ENCODE measurements around the gene RNF224. TPM values are rescaled to one million over a fixed set of nuclear protein-coding genes. Genes with fewer than 3 reads are reported as not detected.

Gene RNF224
- total and polyA plus RNA-seq, 2 of the 13 experiments (the other 11 are each of a cell fraction or from before 2014, with no cell fraction given) = 0.09 TPM; not detected in 1

DNA sequence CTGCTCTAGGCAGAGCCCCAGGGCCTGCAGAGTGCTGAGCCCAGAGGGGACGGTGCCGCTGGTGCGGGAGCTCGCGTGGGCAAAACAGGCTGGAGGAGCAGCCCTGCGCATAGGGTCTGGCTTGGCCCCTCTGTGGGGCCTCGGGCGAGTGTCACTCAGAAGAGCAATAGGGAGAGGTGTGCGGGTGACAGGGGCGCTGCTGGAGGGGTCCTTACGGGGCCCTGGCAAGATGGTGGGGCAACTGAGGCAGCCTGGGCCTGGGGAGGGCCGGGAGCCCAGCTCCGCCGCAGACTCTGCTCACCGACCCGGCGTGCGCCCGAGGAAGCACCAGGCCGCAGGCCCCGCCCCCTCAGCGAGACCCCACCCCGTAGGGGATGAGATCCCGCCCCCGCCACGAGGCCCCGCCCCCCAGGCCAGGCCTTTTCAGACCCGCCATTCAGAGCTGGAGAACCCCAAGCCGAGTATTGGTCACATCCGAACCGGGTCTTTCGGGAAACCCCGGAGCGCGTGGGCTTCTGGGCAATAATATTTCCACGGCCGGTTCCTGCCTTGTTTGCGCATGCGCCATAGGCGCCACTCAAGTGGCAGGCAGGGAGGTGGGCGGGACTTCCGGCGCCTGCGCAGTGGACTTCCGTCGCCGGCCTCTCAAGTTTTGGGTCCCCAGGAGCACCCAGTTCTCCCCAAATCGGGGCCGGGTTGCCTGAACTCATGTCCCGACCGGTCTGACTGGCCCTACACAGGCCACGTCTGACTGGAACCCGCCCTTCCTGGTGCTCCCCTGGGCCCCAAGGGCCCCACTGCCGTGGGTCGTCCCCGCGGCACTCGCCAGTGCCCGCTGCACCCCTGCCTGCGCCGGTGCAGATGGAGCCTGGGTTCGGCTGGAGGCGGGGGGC is 4.0 kb upstream of the RNF224 start (continued):
- TF ChIP-seq, protein P1, sequence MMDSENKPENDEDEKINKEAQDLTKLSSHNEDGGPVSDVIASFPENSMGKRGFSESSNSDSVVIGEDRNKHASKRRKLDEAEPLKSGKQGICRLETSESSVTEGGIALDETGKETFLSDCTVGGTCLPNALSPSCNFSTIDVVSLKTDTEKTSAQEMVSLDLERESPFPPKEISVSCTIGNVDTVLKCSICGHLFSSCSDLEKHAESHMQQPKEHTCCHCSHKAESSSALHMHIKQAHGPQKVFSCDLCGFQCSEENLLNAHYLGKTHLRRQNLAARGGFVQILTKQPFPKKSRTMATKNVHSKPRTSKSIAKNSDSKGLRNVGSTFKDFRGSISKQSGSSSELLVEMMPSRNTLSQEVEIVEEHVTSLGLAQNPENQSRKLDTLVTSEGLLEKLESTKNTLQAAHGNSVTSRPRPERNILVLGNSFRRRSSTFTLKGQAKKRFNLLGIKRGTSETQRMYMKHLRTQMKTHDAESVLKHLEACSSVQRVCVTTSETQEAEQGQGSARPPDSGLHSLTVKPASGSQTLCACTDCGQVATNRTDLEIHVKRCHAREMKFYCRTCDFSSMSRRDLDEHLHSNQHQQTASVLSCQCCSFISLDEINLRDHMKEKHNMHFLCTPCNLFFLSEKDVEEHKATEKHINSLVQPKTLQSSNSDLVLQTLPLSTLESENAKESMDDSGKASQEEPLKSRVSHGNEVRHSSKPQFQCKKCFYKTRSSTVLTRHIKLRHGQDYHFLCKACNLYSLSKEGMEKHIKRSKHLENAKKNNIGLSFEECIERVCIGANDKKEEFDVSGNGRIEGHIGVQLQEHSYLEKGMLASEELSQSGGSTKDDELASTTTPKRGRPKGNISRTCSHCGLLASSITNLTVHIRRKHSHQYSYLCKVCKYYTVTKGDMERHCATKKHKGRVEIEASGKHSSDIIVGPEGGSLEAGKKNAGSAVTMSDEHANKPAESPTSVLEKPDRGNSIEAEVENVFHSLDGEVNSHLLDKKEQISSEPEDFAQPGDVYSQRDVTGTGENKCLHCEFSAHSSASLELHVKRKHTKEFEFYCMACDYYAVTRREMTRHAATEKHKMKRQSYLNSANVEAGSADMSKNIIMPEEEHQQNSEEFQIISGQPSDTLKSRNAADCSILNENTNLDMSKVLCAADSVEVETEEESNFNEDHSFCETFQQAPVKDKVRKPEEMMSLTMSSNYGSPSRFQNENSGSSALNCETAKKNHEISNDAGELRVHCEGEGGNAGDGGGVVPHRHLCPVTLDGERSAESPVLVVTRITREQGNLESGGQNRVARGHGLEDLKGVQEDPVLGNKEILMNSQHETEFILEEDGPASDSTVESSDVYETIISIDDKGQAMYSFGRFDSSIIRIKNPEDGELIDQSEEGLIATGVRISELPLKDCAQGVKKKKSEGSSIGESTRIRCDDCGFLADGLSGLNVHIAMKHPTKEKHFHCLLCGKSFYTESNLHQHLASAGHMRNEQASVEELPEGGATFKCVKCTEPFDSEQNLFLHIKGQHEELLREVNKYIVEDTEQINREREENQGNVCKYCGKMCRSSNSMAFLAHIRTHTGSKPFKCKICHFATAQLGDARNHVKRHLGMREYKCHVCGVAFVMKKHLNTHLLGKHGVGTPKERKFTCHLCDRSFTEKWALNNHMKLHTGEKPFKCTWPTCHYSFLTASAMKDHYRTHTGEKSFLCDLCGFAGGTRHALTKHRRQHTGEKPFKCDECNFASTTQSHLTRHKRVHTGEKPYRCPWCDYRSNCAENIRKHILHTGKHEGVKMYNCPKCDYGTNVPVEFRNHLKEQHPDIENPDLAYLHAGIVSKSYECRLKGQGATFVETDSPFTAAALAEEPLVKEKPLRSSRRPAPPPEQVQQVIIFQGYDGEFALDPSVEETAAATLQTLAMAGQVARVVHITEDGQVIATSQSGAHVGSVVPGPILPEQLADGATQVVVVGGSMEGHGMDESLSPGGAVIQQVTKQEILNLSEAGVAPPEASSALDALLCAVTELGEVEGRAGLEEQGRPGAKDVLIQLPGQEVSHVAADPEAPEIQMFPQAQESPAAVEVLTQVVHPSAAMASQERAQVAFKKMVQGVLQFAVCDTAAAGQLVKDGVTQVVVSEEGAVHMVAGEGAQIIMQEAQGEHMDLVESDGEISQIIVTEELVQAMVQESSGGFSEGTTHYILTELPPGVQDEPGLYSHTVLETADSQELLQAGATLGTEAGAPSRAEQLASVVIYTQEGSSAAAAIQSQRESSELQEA (CRISPR knock-in tag; IDR thresholded peaks at IDR 0.05; ENCODE audit: not compliant biosample characterization) = no peak
- TF ChIP-seq, protein P2, sequence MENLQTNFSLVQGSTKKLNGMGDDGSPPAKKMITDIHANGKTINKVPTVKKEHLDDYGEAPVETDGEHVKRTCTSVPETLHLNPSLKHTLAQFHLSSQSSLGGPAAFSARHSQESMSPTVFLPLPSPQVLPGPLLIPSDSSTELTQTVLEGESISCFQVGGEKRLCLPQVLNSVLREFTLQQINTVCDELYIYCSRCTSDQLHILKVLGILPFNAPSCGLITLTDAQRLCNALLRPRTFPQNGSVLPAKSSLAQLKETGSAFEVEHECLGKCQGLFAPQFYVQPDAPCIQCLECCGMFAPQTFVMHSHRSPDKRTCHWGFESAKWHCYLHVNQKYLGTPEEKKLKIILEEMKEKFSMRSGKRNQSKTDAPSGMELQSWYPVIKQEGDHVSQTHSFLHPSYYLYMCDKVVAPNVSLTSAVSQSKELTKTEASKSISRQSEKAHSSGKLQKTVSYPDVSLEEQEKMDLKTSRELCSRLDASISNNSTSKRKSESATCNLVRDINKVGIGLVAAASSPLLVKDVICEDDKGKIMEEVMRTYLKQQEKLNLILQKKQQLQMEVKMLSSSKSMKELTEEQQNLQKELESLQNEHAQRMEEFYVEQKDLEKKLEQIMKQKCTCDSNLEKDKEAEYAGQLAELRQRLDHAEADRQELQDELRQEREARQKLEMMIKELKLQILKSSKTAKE (CRISPR knock-in tag; IDR thresholded peaks at IDR 0.05; ENCODE audit: borderline replicate concordance) = no peak
- TF ChIP-seq HNRNPH1 (optimal IDR thresholded peaks at IDR 0.05; ENCODE audit: low read depth, low read length) (no peak), KLF6 (CRISPR knock-in tag; IDR thresholded peaks at IDR 0.05) (no peak), SMC3 (IDR thresholded peaks at IDR 0.05; ENCODE audit: low read length) (no peak), ZSCAN20 (CRISPR knock-in tag; IDR thresholded peaks at IDR 0.05; ENCODE audit: borderline replicate concordance) (no peak), NPAS2 (CRISPR knock-in tag; IDR thresholded peaks at IDR 0.05; ENCODE audit: borderline replicate concordance) (no peak)
- TF ChIP-seq, protein P3, sequence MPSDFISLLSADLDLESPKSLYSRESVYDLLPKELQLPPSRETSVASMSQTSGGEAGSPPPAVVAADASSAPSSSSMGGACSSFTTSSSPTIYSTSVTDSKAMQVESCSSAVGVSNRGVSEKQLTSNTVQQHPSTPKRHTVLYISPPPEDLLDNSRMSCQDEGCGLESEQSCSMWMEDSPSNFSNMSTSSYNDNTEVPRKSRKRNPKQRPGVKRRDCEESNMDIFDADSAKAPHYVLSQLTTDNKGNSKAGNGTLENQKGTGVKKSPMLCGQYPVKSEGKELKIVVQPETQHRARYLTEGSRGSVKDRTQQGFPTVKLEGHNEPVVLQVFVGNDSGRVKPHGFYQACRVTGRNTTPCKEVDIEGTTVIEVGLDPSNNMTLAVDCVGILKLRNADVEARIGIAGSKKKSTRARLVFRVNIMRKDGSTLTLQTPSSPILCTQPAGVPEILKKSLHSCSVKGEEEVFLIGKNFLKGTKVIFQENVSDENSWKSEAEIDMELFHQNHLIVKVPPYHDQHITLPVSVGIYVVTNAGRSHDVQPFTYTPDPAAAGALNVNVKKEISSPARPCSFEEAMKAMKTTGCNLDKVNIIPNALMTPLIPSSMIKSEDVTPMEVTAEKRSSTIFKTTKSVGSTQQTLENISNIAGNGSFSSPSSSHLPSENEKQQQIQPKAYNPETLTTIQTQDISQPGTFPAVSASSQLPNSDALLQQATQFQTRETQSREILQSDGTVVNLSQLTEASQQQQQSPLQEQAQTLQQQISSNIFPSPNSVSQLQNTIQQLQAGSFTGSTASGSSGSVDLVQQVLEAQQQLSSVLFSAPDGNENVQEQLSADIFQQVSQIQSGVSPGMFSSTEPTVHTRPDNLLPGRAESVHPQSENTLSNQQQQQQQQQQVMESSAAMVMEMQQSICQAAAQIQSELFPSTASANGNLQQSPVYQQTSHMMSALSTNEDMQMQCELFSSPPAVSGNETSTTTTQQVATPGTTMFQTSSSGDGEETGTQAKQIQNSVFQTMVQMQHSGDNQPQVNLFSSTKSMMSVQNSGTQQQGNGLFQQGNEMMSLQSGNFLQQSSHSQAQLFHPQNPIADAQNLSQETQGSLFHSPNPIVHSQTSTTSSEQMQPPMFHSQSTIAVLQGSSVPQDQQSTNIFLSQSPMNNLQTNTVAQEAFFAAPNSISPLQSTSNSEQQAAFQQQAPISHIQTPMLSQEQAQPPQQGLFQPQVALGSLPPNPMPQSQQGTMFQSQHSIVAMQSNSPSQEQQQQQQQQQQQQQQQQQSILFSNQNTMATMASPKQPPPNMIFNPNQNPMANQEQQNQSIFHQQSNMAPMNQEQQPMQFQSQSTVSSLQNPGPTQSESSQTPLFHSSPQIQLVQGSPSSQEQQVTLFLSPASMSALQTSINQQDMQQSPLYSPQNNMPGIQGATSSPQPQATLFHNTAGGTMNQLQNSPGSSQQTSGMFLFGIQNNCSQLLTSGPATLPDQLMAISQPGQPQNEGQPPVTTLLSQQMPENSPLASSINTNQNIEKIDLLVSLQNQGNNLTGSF (CRISPR knock-in tag; IDR thresholded peaks at IDR 0.05) = no peak
- TF ChIP-seq, protein P4, sequence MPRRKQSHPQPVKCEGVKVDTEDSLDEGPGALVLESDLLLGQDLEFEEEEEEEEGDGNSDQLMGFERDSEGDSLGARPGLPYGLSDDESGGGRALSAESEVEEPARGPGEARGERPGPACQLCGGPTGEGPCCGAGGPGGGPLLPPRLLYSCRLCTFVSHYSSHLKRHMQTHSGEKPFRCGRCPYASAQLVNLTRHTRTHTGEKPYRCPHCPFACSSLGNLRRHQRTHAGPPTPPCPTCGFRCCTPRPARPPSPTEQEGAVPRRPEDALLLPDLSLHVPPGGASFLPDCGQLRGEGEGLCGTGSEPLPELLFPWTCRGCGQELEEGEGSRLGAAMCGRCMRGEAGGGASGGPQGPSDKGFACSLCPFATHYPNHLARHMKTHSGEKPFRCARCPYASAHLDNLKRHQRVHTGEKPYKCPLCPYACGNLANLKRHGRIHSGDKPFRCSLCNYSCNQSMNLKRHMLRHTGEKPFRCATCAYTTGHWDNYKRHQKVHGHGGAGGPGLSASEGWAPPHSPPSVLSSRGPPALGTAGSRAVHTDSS (CRISPR knock-in tag; conservative IDR thresholded peaks at IDR 0.05) = no peak
